Left forelimb (tissue), 1 donor: ENCODE data around the gene BTRC.
"Not testable (repeated sequence)": the region's sequence is repeated elsewhere in the genome, so short reads cannot be mapped to it uniquely, and the experiment has no call there.

Experiments used
- DNase-seq: peaks from one replicate; pipeline ENCODE4 v3.0.0-alpha.2; 2018; ENCODE audit warnings: low spot score

BTRC gene

DNA sequence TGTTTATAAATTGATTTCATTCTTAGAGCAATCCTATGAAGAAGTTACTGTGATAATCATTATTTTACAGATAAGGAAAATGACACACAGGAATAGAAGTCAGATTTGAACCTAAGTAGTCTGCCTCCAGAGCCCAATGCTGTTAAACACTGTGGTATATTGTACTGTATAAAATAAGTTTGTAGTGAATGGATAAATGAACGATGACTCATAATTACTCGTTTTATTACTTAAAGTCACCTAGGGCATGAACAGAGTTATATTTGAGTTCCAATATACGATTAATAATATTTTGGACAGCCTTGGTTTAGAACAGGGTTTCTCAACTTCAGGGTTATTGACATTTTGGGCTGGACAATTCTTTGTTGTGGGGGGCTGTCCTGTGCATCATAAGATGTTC lies 7.8 kb upstream of the BTRC start:
- DNase-seq = no peak

GRCh38 chr10:101351017-101351416 lies 2.9 kb upstream of the BTRC start:
- no peak for DNase-seq

- DNase-seq = no peak
Observed at GRCh38 chr10:101351477-101351876, 2.5 kb upstream of the BTRC start.

- not testable (repeated sequence) for DNase-seq
Observed at GRCh38 chr10:101352857-101353256, 1.1 kb upstream of the BTRC start.

DNA sequence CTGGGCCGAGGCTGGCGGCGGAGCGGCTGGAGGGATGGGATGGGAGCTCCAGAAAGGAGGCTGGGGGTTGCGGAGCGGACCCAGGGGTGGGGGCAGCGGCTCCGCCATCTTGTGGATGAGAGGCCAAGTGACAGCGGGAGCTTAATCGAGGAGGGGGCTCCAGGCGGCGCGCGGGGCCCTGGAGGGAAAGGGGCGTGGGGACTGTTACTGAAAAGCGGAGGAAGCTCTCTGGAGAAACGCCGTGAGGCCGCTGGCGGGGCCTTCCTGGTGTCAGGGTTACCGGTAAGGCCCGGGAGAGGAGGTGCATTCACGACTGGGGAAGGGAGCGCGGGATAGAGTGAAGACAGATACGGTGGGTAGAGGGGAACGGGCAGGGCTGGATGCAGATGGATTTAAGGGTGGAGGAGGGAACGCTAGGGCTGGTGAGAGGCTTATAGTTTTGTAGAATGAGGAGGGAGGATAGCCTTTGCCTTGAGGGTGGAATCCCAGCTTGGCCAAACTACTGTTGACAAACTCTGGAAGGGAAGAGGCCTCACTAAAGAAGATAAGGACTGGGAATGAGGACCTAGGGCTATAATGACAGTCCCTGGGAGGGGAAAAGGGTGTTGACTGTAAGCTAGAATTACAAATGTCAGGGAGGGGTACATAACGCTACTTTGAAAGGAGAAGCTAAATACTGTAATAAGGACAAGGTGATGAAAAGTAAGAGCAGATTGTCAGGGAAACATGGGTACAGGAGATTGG lies 535 bp downstream of the BTRC start:
- no peak for DNase-seq

DNA sequence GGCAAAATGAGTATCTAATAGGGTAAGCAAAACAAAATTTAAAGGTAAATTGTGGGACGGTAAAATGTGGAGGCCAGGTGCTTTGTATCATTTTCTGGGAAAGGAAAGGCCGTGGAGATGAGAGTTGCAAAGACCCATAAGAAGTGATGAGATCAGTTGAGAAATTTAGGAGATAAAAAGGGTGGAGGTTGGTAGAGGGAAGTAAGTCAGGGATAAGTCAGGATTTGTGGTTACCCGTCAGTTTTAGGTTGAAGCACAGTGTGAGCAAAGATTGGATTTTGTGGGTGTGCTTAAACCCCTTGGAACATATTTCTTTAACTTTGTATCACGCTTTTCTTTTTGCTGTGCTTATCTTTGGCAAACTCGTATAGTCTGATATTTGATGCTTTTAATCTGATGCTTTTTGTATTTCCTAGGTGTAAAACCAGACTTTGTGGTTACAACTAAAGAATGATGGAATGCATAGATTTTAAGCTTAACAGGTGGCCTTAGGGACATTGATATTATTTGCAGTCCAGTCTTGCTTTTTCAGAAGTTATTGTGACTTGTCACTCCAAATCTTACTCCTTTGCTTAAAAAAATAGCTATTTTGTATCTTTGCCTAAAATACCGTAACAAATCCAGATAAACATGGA lies 1.2 kb downstream of the BTRC start:
- no peak for DNase-seq

GRCh38 chr10:101356132-101356531 lies 2.2 kb downstream of the BTRC start:
- DNase-seq = no peak

DNA sequence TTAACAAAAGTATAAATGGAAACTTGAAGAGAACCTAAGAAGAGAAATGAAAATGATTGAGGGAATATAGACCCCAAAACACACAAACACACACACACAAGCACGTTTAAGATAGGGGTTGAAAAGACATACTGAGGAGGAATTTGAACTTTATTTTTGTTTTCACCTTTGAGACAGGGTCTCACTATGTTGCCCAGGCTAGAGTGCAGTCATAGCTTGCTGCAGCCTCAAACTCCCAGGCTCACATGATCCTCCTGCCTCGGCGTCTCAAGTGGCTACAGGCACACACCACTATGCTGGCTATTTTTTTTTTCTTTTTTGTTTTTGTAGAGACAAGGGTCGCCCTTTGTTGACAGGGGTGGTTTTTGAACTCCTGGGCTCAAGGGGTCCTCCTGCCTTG lies 4.0 kb downstream of the BTRC start:
- DNase-seq = no peak

GRCh38 chr10:101358706-101359300 lies 4.8 kb downstream of the BTRC start:
- no peak for DNase-seq

DNA sequence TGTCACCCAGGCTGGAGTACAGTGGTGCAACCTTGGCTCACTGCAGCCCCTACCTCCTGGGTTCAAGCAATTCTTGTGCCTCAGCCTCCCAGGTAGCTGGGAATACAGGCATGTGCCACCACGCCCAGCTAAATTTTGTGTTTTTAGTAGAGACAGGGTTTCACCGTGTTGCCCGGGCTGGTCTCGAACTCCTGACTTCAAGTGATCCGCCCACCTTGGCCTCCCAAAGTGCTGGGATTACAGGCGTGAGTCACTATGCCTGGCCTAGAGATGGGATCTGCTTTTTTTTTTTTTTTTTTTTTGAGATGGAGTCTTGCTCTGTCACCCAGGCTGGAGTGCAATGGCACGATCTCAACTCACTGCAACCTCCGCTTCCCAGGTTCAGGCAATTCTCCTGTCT lies 6.1 kb downstream of the BTRC start:
- DNase-seq = not testable (repeated sequence)

DNA sequence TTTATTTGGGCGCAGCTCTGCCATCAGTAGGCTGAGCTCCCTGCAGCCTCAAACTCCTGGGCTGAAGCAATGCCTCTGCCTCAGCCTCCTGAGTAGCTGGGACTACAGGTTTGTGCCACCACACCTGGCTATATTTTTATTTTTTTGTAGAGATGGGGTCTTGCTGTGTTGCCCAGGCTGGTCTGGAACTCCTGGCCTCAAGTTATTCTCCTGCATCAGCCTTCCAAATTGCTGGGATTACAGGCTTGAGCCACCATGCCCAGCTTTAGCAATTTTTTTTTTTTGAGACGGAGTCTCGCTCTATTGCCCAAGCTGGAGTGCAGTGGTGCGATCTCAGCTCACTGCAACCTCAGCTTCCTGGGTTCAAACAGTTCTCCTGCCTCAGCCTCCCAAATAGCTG lies 6.9 kb downstream of the BTRC start:
- DNase-seq = not testable (repeated sequence)

DNA sequence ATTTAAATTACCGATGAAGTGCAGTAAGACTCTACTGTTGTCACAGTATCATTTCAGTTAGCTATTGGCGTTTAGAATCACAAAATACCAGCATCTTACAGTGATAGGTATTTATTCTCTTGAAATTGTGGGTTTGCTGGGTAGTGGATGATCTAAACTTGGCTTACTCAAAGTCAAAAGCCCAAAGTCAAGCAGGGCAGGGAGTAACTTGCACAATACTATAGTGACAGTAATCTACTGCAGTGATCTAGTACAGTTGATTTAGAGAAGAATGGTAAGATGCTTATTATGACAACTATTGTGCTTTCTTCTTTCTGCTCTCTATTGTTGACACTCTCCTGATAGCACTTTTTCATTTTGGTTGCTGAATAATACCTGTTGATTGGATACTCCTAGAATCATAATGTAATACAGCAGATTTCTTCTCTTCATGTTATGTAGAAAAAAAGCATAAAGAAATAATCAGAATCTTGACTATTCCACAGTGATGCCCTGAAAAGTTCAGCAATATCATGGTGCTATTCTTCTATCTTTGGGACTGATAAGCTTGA lies 10.0 kb downstream of the BTRC start:
- no peak for DNase-seq

GRCh38 chr10:101364721-101365120 lies 10.8 kb downstream of the BTRC start:
- DNase-seq = no peak

- no peak for DNase-seq
Observed at GRCh38 chr10:101367569-101368453, 13.8 kb downstream of the BTRC start.

- DNase-seq = no peak
Observed at GRCh38 chr10:101373063-101373462, 19.1 kb downstream of the BTRC start.

DNA sequence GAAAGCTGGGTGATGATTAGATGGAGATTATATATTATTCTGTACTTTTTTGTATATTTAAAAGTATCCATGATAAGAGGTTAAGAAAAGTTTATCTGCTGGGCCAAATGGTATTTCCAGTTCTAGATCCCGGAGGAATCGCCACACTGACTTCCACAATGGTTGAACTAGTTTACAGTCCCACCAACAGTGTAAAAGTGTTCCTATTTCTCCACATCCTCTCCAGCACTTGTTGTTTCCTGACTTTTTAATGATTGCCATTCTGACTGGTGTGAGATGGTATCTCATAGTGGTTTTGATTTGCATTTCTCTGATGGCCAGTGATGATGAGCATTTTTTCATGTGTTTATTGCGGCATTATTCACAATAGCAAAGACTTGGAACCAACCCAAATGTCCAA lies 20.0 kb downstream of the BTRC start:
- DNase-seq = not testable (repeated sequence)

- no peak for DNase-seq
Observed at GRCh38 chr10:101375076-101375475, 21.1 kb downstream of the BTRC start.

- DNase-seq = no peak
Observed at GRCh38 chr10:101379663-101380352, 25.8 kb downstream of the BTRC start.

DNA sequence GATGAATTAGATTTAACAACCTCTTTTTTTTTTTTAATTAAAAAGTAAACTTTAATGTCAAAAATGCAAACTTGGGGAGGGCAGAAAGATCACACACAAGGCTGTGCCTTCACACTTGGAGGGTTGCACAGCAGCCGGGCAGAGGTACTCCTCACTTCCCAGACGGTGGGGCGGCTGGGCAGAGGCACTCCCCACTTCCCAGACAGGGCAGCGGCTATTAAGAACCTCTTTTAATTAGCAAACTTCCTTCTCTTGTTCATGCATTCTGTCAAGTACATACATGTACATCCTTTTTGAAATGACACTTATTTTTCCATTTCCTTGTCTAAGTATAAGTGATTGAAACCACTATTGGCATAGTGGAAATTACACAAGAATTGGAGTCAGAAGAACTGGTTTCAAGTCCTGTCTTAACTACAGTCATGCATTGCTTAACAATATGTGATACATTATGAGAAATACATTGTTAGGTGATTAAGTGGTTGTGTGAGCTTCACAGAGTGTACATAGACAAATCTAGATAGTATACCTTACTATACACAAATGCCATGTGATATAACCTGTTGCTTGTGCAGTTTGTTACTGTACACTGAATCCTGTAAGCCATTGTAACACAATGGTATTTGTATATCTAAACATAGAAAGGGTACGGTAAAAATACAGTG lies 26.5 kb downstream of the BTRC start:
- DNase-seq = no peak

- no peak for DNase-seq
Observed at GRCh38 chr10:101385866-101386658, 32.1 kb downstream of the BTRC start.
